ENCODE measurements around the gene ROPN1B.
"Not testable (repeated sequence)": the region's sequence is repeated elsewhere in the genome, so short reads cannot be mapped to it uniquely, and the experiment has no call there.

Gene ROPN1B

DNA sequence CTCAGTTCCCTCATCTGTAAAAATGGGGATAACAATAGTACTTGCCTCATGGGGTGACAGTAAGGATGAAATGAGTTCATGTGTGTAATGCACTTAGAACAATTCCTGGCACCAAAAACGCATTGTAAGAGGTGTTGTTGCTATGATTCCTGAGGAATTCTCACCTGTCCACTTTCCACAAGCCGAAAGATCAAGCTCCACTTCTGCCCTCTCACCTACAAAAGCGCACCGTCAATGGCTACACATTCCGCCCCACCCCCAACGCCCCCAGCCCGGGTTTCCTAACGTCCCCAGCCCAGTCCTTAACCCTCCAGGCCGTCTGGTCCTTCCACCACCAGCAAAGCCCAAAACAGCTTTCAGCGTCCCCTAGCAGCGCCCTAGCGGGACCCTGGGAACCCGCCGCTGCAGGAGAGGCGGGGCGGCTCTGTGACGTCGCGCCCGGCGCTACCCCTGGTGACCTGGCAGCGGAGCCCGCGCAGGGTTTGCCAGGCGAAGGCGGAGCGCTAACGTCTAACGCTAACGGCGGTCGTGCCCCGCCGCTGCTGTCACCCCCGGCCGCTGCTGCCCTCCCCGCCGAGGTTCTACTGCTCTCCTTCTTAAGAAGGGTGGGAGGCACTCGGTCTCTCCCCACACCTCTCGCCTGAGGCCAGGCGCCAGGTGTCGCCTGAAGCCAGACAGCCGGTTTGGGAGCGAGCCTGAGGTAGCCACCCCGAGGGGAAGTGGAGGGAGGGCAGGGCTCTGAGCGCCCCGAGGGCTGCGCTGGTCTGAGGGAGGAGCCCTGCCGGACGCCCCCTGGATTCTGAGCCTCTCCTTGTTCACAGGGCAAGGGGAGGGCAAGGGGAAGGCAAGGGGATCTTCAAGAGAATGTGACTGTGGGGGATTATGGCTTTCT lies at the start of gene ROPN1B:
ROPN1B (plus strand) TSS at position 478 of the 892 bp plus-strand sequence. CDS start 2,877 bp downstream, outside the sequence.
- DNase-seq = not testable (repeated sequence)

DNA sequence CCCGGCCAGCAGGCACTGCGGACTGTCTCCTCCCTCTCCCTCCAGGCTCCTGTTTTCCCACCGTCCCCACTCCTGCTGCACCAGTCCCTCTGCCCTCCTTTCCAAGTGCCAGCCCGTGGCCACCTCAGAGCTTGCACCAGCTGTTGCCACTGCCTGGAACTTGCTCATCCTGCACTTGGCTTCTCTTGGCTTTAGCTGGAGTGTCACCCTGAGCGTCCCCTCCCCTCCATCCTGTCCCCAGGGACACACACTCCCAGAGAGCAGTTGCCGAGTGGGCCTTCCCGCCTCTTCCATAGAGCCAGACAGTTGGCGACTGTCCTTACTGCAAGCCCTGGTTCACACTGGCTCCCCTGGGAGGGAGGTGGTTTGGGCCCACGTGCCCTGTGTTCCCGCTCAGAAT lies 48.8 kb upstream of the ROPN1B start:
- not testable (repeated sequence) for DNase-seq

DNA sequence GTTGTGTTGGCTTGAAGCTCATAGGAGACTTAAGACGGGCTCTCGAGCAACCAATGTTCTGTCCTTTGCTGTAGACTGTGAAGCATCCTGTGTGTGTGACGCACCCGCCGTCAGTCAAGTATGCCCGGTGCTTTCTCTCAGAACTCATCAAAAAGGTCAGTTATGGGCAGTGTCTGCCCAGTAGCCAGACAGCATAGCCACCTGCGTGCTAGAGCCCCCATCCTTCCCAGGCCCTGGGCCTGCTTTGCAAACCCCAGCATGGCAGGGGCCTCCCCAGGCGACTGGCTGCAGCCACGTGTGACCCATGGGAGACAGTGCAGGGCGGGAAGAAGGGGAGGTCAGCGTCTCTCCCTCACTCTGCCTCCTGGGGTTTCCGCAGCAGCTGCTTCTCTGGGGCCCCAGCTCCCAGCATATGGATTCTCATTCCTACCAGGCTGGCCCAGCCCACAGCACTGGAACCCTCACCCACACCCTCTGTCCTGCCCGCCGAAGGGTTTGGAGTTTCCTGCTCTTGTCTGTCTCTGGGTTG lies 48.2 kb upstream of the ROPN1B start:
- DNase-seq = not testable (repeated sequence)

DNA sequence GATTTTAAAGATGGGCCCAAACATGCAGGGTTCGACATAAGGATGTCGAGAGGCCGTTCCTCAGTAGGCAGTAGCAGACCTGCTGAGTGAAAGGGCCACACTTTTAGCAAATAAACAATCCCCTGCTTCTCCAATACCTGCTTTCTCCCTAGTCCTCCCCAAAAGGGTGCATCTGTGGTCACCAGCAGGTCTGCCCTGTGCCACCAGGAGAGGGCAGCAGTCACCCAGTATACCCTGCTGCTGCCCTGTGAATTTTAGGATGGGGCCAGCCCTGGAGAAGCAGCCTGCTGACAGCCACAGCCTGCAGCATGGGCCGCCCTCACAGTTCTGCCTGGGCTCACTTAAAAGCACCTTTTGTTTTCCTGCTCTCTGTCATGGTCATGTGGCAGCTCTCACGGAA lies 47.3 kb upstream of the ROPN1B start:
- DNase-seq = peak; percentile 51

DNA sequence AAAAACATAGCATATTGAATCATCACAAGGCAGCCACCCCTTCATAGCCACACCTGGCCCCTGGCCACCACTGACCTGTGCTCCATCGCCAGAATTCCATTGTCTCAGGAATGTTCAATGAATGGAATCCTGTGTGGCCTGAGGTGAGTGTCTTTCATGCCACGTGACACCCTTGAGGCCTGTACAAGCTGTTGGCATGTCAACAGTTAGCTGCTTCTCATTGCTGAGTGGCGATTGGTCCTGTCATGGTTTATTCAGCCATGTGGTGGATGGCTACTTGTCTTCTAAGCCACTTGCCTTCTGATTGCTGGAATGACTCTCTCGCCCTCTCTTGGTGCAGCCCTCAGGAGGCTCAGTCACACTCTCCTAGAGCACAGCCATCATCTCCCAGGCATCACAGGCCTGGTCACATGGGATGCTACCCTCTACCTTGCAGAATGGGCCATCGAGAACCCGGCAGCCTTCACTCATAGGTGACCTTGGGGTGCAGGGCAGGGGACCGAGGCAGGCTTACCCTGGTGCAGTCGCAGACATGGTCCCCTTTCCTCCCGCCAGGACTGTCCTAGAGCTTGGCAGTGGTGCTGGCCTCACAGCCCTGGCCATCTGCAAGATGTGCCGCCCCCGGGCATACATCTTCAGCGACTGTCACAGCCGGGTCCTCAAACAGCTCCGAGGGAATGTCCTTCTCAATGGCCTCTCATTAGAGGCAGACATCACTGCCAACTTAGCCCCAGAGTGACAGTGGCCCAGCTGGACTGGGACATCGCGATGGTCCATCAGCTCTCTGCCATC lies 45.5 kb upstream of the ROPN1B start:
- DNase-seq = not testable (repeated sequence)

DNA sequence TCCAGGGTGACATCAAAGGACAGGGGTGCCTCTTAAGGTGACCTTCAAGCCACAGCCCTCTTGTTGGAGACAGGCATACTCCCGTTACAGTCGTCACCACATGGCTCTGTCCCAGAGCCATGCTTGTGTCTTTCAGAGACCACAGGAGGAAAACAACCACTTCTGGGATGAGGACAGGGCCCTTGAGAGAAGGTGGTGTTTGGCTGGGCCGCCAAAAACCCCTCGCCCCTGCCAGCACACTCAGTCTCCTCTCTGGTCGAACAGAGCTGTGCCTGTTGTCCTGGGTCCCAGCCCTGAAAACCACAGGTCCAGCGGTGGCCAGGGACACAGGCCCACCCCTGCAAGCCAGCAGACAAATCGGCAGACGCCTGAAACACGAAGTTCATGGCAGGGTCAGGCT lies 44.7 kb upstream of the ROPN1B start:
- not testable (repeated sequence) for DNase-seq

DNA sequence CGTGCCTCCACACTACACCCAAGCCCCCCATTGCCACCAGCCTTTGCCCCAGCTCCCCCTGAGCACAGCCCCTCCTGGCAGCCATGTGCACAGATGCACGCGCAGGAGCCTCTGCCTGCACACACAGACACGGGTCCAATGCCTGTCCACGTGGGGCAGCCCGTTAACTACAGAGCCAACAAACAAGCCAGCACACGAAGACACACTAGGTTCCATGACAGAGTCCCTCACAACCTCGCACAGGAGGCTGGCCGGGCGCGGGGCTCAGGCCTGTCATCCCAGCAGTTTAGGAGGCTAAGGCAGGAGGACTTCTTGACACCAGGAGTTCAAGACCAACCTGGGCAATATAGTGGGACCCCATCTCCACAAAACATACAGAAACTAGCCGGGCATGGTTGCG lies 43.3 kb upstream of the ROPN1B start:
- not testable (repeated sequence) for DNase-seq

DNA sequence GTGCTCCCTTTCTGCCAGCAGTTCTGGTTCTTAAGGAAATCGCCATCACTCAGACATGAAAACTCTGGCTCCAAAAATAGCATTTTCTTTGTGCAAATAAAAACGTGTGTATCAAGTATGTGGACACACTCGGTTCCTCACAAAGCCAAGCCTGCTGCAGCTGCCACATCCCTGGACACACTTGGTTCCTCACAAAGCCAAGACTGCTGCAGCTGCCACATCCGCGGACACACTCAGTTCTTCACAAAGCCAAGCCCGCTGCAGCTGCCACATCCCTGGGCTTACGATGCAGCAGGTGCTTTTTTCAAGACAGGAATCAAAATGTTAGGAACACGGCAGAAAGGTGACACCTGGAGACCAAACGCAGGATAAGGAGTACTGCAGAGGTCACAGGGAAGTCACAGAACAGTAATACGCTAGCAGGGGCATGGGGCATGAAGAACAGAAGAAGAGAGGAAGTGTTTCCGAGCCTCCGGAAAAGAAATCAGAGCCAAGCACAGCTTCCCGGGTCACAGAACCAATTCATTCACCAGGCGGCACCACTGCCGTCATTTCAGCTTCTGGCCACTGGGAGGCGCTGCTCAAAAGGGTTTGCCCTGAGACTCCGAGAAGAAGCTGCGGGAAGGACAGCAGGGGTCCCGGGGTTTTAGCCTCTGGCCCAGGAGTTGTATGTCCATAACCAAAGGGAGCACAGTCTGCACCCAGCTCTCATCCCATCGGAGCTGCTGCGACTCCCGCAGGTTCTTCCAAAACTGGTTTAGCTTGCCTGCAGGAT lies 40.0 kb upstream of the ROPN1B start:
- DNase-seq = peak; percentile 70

DNA sequence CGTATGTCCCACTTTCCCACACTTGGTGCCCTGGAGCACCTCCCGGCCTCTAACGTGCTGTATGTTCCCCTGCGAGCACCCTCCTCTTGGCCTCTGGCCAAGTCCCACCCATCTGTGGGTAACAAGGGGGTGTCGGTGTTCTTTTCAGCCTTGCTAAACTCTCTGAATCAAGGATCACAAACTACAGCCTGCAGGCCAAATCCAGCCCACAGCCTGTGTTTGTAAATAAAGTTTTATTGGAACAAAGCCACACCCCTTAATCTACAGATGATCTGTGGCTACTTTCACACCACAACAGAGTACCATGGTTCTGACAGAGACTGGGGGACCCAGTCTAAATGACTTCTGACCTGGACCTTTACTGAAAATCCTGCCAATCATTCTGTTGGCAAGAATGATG lies 39.2 kb upstream of the ROPN1B start:
- not testable (repeated sequence) for DNase-seq

DNA sequence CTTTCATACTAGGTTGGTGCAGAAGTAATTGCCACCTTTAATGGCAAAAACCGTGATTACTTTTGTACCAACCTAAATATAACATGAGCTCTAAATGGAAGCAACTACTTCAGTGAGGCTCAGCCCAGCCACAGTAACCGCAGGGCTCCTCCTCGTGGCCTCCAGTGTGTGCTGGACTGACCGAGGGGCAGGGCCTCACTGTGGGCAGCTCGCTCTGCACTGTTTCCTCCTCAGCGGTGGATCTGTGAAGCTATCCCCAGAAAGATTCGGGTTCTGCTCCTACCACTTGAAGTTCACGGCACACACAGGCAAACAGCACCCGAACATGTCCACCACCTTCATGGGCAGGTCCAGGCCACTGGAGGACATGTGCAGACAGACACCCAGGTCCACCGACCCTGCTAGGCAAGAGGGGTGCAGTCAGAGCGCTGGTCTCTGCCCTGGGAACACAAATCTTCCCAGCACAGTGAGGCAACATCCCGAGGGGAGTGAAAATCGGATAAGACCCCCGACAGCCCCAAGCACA lies 37.6 kb upstream of the ROPN1B start:
- not testable (repeated sequence) for DNase-seq

DNA sequence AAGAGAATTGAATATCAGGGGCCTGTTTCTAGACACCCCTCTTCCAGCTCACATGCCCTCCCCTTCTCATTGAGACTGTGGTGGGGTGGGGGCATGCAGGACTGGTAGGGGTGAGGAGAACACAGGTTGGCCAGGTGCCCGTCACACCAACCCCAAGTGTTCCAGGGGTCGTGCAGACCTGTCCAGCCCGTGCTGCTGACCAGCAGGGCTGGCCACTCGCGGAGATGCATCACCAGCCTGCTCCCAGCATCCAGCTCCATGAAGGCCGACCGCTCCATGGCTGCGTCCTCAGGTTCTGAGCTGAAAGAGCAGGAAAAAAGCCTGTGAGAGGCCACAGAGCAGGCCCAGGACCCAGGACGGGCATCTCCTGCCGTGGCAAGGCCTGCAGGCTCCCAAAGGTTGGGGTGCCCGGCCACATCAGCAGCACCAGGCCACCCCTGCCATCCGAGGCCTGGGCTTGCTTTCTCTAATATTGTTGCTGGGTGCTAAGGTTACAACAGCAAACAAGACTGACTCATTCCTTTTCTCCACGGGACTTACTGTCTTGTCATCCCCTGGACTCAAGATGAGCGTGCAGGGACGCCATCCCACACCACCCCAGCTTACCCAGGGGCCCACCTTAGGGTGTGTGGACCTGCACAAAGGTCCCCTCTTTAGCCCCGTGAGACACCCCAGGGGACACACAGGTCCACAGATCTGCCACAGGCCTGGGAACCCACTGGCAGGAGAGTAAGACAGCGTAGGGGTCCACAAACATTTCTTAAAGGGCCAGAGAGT lies 35.4 kb upstream of the ROPN1B start:
- DNase-seq = not testable (repeated sequence)

DNA sequence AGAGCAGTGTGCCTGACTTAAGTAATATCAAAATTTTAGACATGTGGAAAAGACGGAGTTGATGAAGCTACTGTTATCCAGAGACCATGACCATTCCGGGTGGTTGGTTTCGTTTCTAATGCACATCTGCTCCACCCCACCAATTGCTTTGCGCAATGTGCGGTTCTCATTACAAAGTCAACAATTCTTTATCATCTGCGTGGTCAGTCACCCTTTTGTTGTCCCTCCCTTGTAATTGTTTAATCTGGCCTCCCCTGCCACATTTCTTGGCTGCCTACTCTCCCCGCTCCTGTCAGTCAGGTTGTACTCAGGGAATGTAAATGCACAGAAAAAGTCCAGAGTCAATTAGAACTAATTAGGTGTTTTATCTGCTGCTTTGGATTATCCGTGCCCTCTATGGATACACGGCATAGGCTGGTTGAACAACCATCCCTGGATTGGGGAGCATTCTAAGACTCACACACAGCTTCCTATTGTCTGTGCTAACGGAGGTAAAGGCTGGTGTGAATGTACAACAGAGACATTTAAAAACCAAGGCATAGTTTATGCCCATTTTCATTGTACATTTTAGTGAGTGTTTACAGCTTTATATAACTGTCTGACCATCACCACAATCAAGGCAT lies 33.6 kb upstream of the ROPN1B start:
- not testable (repeated sequence) for DNase-seq

DNA sequence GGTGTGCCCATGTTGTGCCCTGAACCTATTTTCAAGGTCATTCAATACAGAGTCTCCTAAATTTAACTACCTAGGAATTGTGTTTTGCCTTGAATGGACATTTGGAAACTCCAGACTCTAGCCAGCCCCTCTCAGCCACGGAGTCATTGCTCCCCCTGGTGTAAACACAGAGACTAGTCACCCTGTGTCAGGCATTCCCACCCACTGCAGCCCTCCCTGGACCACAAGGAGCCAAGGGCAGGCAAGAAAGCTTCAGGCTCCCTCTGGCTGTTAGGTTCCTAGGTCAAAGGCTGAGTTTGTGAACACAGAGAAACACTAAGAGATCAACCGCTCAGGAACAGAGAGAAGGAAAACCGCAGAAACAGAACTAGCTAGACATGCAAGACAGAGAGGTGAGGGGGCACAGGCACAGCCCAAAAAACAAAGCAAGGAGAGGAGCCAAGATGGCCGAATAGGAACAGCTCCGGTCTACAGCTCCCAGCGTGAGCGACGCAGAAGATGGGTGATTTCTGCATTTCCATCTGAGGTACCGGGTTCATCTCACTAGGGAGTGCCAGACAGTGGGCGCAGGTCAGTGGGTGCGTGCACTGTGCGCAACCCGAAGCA lies 32.7 kb upstream of the ROPN1B start:
- DNase-seq = not testable (repeated sequence)

DNA sequence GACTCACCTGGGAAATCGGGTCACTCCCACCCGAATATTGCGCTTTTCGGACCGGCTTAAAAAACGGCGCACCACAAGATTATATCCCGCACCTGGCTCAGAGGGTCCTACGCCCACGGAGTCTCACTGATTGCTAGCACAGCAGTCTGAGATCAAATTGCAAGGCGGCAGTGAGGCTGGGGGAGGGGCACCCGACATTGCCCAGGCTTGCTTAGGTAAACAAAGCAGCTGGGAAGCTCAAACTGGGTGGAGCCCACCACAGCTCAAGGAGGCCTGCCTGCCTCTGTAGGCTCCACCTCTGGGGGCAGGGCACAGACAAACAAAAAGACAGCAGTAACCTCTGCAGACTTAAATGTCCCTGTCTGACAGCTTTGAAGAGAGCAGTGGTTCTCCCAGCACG lies 32.1 kb upstream of the ROPN1B start:
- not testable (repeated sequence) for DNase-seq

DNA sequence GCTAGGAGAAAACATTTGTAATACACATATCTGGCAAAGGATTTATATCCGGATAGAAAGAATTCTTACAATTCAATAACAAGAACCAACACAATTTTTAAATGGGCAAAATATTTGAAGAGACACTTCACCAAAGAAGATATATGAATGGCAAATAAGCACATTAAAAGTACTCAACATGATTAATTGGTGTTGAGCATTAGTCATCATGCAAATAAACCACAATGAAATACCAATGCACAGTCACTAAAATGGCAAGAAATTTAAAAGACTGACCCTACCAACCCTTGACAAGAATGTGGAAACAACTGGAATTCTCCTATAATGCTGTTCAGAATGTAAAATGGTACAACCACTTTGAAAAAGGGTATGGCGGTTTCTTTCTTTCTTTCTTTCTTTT lies 21.2 kb upstream of the ROPN1B start:
- not testable (repeated sequence) for DNase-seq

DNA sequence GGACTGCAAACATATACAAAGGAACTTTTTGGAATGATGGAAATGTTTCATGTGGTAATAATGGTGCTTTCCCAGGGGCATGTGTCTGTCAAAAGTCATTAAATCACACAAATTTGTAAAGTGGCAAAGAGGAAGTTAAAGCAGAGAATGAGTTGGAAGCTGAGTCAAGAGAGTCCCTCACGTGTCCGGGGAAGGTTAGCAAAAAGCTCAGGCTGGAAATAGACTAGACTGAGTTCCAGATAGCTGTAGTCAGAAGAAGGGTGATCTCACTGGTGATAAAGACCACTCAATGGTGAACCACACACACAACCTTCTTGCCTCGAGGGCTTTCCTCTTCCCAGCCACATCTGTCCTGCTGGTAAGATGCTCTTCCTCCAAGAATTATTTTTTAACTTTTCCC lies 20.1 kb upstream of the ROPN1B start:
- DNase-seq = not testable (repeated sequence)

DNA sequence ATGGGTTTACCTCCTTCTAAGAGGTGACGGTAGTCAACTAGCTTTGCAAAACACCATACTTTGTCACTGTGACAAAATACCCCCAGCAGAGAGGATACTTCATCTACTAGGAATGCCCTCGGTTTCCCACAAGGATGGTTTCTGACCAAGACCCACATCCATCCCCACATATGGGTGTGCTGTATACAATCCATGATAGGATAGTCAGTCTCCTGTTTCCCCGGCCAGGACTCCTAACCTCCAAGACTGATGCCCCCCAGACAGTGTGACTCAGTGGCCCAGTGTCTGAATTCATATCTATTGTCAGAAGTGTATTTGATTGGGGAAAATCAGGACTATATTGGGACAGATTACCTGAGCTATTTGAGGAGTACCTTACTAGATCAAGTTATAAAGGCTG lies 17.8 kb upstream of the ROPN1B start:
- DNase-seq = not testable (repeated sequence)

DNA sequence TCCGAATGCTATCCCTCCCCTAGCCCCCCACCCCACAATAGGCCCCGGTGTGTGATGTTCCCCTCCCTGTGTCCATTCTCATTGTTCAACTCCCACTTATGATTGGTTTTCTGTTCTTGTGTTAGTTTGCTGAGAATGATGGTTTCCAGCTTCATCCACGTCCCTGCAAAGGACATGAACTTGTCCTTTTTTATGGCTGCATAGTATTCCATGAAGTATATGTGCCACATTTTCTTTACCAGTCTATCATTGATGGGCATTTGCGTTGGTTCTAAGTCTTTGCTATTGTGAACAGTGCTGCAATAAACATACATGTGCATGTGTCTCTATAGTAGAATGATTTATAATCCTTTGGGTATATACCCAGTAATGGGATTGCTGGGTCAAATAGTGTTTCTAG lies 12.0 kb upstream of the ROPN1B start:
- DNase-seq = not testable (repeated sequence)

DNA sequence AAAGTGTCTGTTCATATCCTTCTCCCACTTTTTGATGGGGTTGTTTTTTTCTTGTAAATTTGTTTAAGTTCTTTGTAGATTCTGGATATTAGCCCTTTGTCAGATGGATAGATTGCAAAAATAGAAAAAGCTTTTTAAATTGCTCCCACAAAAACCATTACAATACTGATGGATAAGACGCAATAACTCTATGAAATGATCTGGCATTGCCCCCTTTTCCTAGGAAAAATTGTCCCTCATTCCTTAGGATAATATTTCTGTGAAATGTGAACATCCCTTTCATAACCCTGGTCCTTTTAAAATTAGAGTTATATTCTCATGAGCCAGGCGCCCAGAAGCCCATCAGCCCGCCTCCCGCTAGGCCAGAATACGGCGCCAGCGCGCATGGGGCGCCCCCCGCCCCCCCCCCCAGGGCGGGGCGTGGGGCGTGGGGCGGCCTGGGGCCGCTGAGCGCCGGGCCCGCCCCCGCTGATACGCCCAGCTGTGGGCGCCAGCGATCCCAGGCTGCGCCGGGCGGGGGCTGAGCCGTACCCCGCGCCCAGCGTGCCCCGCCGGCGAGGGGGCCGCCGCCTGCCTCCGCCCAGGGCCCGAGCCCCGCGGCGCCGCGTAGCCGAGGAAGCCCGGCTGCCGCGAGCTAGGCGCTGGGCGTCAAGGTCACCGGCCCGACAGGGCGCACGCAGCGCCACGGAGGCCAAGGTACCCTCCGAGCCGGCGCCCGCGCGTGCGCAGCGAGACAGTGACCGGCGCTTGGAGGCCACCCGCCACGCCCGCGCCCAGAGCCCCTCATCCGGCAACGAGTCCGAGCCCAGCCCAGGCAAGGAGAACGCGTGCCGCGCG lies 11.1 kb upstream of the ROPN1B start:
- no peak for DNase-seq

Measured in stimulated activated CD4-positive, alpha-beta T cell treated with anti-CD3 and anti-CD28 coated beads, Interleukin-4, amount 100 ng/mL, for 24 hours (primary cell).